ENCODE results near the gene AKNAD1. TPM values are rescaled to one million over a fixed set of nuclear protein-coding genes. Genes with fewer than 3 reads are reported as not detected.

The AKNAD1 gene
- total RNA-seq, 2 donors from 2014 or later = not detected

- no peaks in the 10 kb centered on the region for H3K4me1 ChIP-seq
- H3K27me3 ChIP-seq = no peaks in the 10 kb centered on the region
- DNase-seq = no peak
- no peak for TF ChIP-seq CTCF (IDR thresholded peaks at IDR 0.05)
- H3K4me3 ChIP-seq = no peak overlapping the region
- H3K27ac ChIP-seq = no peak overlapping the region
- H3K9me3 ChIP-seq = no peaks in the 10 kb centered on the region
- H3K9ac ChIP-seq (ENCODE audit: low read depth in 2 of 2, low read length in 2 of 2) = no peak overlapping the region
- intact Hi-C loops (cut with DNase I) = no loop called here
- H3K36me3 ChIP-seq = peaks cover 4% of the 10 kb centered on the region
Measured at GRCh38 chr1:108777839-108778238, 79.1 kb downstream of the AKNAD1 start.

- Histone ChIP-seq H3K9me3 (no peaks in the 10 kb centered on the region), H3K27ac (no peak overlapping the region), H3K36me3 (no peaks in the 10 kb centered on the region), H3K4me1 (no peaks in the 10 kb centered on the region), H3K9ac (ENCODE audit: low read depth in 2 of 2, low read length in 2 of 2) (no peak overlapping the region), H3K27me3 (no peaks in the 10 kb centered on the region), H3K4me3 (no peak overlapping the region)
- intact Hi-C loops (cut with DNase I) = no loop called here
- DNase-seq = no peak
- no peak for TF ChIP-seq CTCF (IDR thresholded peaks at IDR 0.05)
Measured at GRCh38 chr1:108767708-108768107, 89.2 kb downstream of the AKNAD1 start.

GRCh38 chr1:108767115-108767514, 89.8 kb downstream of the AKNAD1 start:
- H3K27ac ChIP-seq = no peak overlapping the region
- no peaks in the 10 kb centered on the region for H3K27me3 ChIP-seq
- no peaks in the 10 kb centered on the region for H3K9me3 ChIP-seq
- H3K4me3 ChIP-seq = no peak overlapping the region
- H3K4me1 ChIP-seq = no peaks in the 10 kb centered on the region
- no peak overlapping the region for H3K9ac ChIP-seq (ENCODE audit: low read depth in 2 of 2, low read length in 2 of 2)
- intact Hi-C loops (cut with DNase I) = no loop called here
- no peak for TF ChIP-seq CTCF (IDR thresholded peaks at IDR 0.05)
- H3K36me3 ChIP-seq = no peaks in the 10 kb centered on the region
- DNase-seq = no peak

Other genes starting within 250 kb of the AKNAD1 start
- gene HENMT1, start 196.0 kb downstream of the AKNAD1 start, total RNA-seq = 10 to 100 TPM in 1 of 2 donors, 1 to 10 TPM in 1; 3.7 to 10.1 TPM
- 10 to 100 TPM; 31.7 to 32.4 TPM for gene PRPF38B, start 164.8 kb downstream of the AKNAD1 start, total RNA-seq
- gene FNDC7, start 144.2 kb downstream of the AKNAD1 start, total RNA-seq = not detected
- 10 to 100 TPM; 43.5 to 60.4 TPM for gene STXBP3, start 110.4 kb downstream of the AKNAD1 start, total RNA-seq
- 10 to 100 TPM; 32.5 to 62.6 TPM for gene GPSM2, start 19.9 kb upstream of the AKNAD1 start, total RNA-seq
- gene CLCC1, start 106.4 kb upstream of the AKNAD1 start, total RNA-seq = 10 to 100 TPM; 18.9 to 25.1 TPM
- 1 to 10 TPM; 5.2 to 7.7 TPM for gene WDR47, start 185.0 kb upstream of the AKNAD1 start, total RNA-seq
- 10 to 100 TPM; 49.4 to 50.9 TPM for gene TAF13, start 218.9 kb upstream of the AKNAD1 start, total RNA-seq
- 10 to 100 TPM; 26.0 to 53.6 TPM for gene TMEM167B, start 233.7 kb upstream of the AKNAD1 start, total RNA-seq

Data from colonic mucosa (tissue), 4 donors.